Measurements from ENCODE around the gene PCDHA10. TPM values are rescaled to one million over a fixed set of nuclear protein-coding genes. Genes with fewer than 3 reads are reported as not detected.
"Not testable (repeated sequence)": the region's sequence is repeated elsewhere in the genome, so short reads cannot be mapped to it uniquely, and the experiment has no call there.

PCDHA10 gene
- total RNA-seq (ENCODE audit: unreplicated experiment) = 47.7 TPM
- long read RNA-seq, full-length matches to known transcripts = 8 of 8 reads
- long read RNA-seq, partial matches to known transcripts = 0 of 8 reads
- long read RNA-seq, other reads (novel, unspliced or antisense) = 0 of 8 reads

- Mint-ChIP-seq H3K4me3 (ENCODE audit: unreplicated experiment) (peak within 1 kb of the TSS; percentile 86), H3K27me3 (ENCODE audit: unreplicated experiment) (peaks cover 10% of the 10 kb centered on the region), H3K4me1 (ENCODE audit: low read depth, unreplicated experiment) (peaks cover 8% of the 10 kb centered on the region), H3K36me3 (ENCODE audit: unreplicated experiment) (peaks cover 48% of the 10 kb centered on the region), H3K27ac (ENCODE audit: unreplicated experiment) (peak within 1 kb of the TSS; percentile 99), H3K9me3 (ENCODE audit: unreplicated experiment) (peaks cover 24% of the 10 kb centered on the region)
- no peak for DNase-seq
- TF ChIP-seq, protein P1, sequence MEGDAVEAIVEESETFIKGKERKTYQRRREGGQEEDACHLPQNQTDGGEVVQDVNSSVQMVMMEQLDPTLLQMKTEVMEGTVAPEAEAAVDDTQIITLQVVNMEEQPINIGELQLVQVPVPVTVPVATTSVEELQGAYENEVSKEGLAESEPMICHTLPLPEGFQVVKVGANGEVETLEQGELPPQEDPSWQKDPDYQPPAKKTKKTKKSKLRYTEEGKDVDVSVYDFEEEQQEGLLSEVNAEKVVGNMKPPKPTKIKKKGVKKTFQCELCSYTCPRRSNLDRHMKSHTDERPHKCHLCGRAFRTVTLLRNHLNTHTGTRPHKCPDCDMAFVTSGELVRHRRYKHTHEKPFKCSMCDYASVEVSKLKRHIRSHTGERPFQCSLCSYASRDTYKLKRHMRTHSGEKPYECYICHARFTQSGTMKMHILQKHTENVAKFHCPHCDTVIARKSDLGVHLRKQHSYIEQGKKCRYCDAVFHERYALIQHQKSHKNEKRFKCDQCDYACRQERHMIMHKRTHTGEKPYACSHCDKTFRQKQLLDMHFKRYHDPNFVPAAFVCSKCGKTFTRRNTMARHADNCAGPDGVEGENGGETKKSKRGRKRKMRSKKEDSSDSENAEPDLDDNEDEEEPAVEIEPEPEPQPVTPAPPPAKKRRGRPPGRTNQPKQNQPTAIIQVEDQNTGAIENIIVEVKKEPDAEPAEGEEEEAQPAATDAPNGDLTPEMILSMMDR (IDR thresholded peaks at IDR 0.05; ENCODE audit: partially characterized antibody, unreplicated experiment) = peak; percentile 57
Observed at GRCh38 chr5:140855772-140856674, at the start of gene PCDHA10. Gene PCDHA10 (plus strand): TSS chr5:140855897. CDS start chr5:140856049, 152 bp downstream.

DNA sequence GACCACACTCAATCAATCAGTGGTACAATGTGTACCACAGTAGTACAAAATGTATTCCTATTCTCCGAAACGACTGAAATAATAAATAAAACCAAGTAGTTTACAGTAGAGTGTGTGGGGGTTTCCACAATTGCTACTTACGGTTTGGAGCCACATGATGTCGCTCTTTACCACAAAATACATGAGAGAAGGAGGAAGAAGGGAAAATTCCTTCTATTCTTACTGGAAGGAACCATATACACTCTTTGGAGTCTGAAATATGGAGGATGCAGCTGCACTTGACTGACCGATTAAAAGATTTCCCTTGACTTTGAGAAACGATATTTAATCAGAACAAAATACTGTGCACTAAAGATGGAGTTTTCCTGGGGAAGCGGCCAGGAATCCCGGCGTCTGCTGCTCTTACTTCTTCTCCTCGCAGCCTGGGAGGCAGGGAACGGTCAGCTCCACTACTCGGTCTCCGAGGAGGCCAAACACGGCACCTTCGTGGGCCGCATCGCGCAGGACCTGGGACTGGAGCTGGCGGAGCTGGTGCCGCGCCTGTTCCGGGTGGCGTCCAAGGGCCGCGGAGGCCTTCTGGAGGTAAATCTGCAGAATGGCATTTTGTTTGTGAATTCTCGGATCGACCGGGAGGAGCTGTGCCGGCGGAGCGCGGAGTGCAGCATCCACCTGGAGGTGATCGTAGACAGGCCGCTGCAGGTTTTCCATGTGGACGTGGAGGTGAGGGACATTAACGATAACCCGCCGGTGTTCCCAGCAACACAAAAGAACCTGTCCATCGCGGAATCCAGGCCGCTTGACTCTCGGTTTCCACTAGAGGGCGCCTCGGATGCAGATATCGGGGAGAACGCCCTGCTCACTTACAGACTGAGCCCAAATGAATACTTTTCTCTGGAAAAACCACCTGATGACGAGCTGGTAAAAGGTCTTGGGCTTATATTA is 48.6 kb upstream of the PCDHA10 start, which contains the start of gene PCDHA4:
Gene PCDHA4 (plus strand): TSS at position 235 of the 942 bp plus-strand sequence.
- Mint-ChIP-seq H3K27ac (ENCODE audit: unreplicated experiment) (peak within 1 kb of the TSS; percentile 98), H3K4me1 (ENCODE audit: low read depth, unreplicated experiment) (peaks cover 5% of the 10 kb centered on the region), H3K36me3 (ENCODE audit: unreplicated experiment) (peaks cover 55% of the 10 kb centered on the region), H3K4me3 (ENCODE audit: unreplicated experiment) (peak within 1 kb of the TSS; percentile 92), H3K9me3 (ENCODE audit: unreplicated experiment) (peaks cover 29% of the 10 kb centered on the region), H3K27me3 (ENCODE audit: unreplicated experiment) (no peaks in the 10 kb centered on the region)
- TF ChIP-seq, protein P1 (IDR thresholded peaks at IDR 0.05; ENCODE audit: partially characterized antibody, unreplicated experiment) = peak; percentile 80
- peak; percentile 88 for DNase-seq

GRCh38 chr5:140808241-140808888 is 47.3 kb upstream of the PCDHA10 start:
- not testable (repeated sequence) for DNase-seq; H3K4me1 Mint-ChIP-seq (ENCODE audit: low read depth, unreplicated experiment); H3K27me3 Mint-ChIP-seq (ENCODE audit: unreplicated experiment); H3K27ac Mint-ChIP-seq (ENCODE audit: unreplicated experiment)
- Mint-ChIP-seq H3K4me3 (ENCODE audit: unreplicated experiment) (peak overlapping the region; percentile 92), H3K9me3 (ENCODE audit: unreplicated experiment) (peaks cover 27% of the 10 kb centered on the region), H3K36me3 (ENCODE audit: unreplicated experiment) (peaks cover 53% of the 10 kb centered on the region)

- Mint-ChIP-seq H3K27me3 (ENCODE audit: unreplicated experiment) (no peaks in the 10 kb centered on the region), H3K4me3 (ENCODE audit: unreplicated experiment) (peak overlapping the region; percentile 52), H3K9me3 (ENCODE audit: unreplicated experiment) (peaks cover 25% of the 10 kb centered on the region), H3K27ac (ENCODE audit: unreplicated experiment) (no peak overlapping the region), H3K4me1 (ENCODE audit: low read depth, unreplicated experiment) (peaks cover 5% of the 10 kb centered on the region), H3K36me3 (ENCODE audit: unreplicated experiment) (peaks cover 48% of the 10 kb centered on the region)
- TF ChIP-seq, protein P1 (IDR thresholded peaks at IDR 0.05; ENCODE audit: partially characterized antibody, unreplicated experiment) = no peak
- DNase-seq = no peak
Observed at GRCh38 chr5:140808889-140809291, 46.8 kb upstream of the PCDHA10 start.

Measured in glutamatergic neuron (in vitro differentiated cells).